Testis (tissue), 2 donors: ENCODE results near the gene GPR108.

ENCODE experiments used
- POLR2A ChIP-seq: fragments of 450-650 bp; IDR thresholded peaks from one replicate; pipeline ENCODE4 v1.6.1; 2017; ENCODE audit warnings: antibody characterized with exemption, mild to moderate bottlenecking, moderate library complexity
- TF ChIP-seq, protein P1 (sequence below), 3 experiments: fragments of 450-650 bp in 2 of 3; fragments of 200-600 bp in 1 of 3; sonication (generic) in 1 of 3; IDR thresholded peaks; one replicate each; pipeline ENCODE4 v1.5.1; 2016 to 2019; ENCODE audit warnings: antibody characterized with exemption in 3 of 3, mild to moderate bottlenecking in 2 of 3, moderate library complexity in 1 of 3

DNA sequence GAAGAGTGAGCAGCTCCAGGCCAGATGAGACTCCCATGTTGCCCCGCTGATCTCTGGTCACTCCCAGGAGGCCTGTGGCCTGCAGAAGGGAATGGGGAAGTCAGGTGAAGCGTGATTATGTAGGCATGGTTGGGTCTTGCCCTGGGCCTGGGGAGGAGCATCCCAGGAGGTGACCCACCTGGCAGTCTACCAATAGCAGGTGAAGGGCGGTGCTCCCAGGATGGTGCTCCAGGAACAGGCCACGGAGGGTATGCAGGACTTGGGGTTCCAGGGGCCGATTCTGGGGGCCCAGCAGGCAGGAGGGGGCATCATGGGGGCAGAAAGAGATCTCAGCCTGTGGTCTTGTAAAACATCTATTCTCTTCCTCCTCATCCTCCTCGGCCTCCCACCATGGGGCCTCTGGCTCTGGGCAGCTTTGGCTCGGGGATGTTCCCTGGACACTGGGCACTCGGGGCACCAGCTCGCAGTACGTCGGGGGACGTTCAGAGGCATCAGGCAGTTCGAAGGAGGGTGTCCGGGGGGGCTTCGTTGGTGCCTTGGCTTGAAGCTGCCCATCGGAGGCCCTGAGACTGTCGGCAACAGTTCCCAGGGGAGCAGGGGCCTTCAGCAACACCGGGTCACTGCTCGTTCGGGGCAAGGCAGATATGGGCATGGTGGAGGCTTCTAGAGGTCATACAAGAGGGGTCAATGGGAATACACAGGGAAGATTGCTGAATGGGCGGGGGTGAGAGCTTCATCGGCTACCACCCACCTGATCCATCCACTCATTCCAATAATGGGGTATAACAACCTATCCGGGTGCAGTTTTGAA is 17.5 kb upstream of the GPR108 start:
- TF ChIP-seq, protein P1, sequence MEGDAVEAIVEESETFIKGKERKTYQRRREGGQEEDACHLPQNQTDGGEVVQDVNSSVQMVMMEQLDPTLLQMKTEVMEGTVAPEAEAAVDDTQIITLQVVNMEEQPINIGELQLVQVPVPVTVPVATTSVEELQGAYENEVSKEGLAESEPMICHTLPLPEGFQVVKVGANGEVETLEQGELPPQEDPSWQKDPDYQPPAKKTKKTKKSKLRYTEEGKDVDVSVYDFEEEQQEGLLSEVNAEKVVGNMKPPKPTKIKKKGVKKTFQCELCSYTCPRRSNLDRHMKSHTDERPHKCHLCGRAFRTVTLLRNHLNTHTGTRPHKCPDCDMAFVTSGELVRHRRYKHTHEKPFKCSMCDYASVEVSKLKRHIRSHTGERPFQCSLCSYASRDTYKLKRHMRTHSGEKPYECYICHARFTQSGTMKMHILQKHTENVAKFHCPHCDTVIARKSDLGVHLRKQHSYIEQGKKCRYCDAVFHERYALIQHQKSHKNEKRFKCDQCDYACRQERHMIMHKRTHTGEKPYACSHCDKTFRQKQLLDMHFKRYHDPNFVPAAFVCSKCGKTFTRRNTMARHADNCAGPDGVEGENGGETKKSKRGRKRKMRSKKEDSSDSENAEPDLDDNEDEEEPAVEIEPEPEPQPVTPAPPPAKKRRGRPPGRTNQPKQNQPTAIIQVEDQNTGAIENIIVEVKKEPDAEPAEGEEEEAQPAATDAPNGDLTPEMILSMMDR (IDR thresholded peaks at IDR 0.05): no peak
- TF ChIP-seq POLR2A: no peak
